GM21737 (cell line): Measurements from ENCODE around the gene HNF1B.
A peak's percentile ranks its signal among the peaks of the same experiment; 100 is the strongest.
"Not testable (repeated sequence)": the region's sequence is repeated elsewhere in the genome, so short reads cannot be mapped to it uniquely, and the experiment has no call there.

Source experiments
- ATAC-seq: cut with Tn5 transposase; IDR thresholded peaks from one replicate; pipeline ENCODE4 v1.9.1; 2021; ENCODE audit warnings: mild to moderate bottlenecking, moderate library complexity; ENCODE audit not compliant: unreplicated experiment

Gene HNF1B

GRCh38 chr17:37744961-37745800 is at the start of gene HNF1B:
Gene HNF1B, minus strand, starts transcription at chr17:37745059. Its CDS starts 175 bp downstream, at chr17:37744884.
- peak; percentile 31 for ATAC-seq

GRCh38 chr17:37792787-37793186 is 47.9 kb upstream of the HNF1B start:
- no peak for ATAC-seq

- no peak for ATAC-seq
Measured at GRCh38 chr17:37791447-37792399, 46.9 kb upstream of the HNF1B start.

GRCh38 chr17:37789771-37790541 is 45.1 kb upstream of the HNF1B start:
- ATAC-seq = no peak

GRCh38 chr17:37789021-37789565 is 44.2 kb upstream of the HNF1B start:
- no peak for ATAC-seq

- no peak for ATAC-seq
Measured at GRCh38 chr17:37788526-37788925, 43.7 kb upstream of the HNF1B start.

GRCh38 chr17:37787055-37787757 is 42.3 kb upstream of the HNF1B start:
- ATAC-seq = no peak

GRCh38 chr17:37786481-37786880 is 41.6 kb upstream of the HNF1B start:
- no peak for ATAC-seq

- ATAC-seq = not testable (repeated sequence)
Measured at GRCh38 chr17:37782460-37782859, 37.6 kb upstream of the HNF1B start.

GRCh38 chr17:37781451-37781850 is 36.6 kb upstream of the HNF1B start:
- ATAC-seq = no peak

- no peak for ATAC-seq
Measured at GRCh38 chr17:37779554-37779953, 34.7 kb upstream of the HNF1B start.

- ATAC-seq = peak; percentile 79
Measured at GRCh38 chr17:37774504-37774903, 29.6 kb upstream of the HNF1B start.

- ATAC-seq = no peak
Measured at GRCh38 chr17:37772982-37773381, 28.1 kb upstream of the HNF1B start.

- ATAC-seq = no peak
Measured at GRCh38 chr17:37770631-37771518, 26.0 kb upstream of the HNF1B start.

- ATAC-seq = no peak
Measured at GRCh38 chr17:37769050-37769449, 24.2 kb upstream of the HNF1B start.

GRCh38 chr17:37768438-37768837 is 23.6 kb upstream of the HNF1B start:
- ATAC-seq = no peak

- no peak for ATAC-seq
Measured at GRCh38 chr17:37766971-37767370, 22.1 kb upstream of the HNF1B start.

GRCh38 chr17:37764383-37764782 is 19.5 kb upstream of the HNF1B start:
- no peak for ATAC-seq

- ATAC-seq = no peak
Measured at GRCh38 chr17:37762666-37763065, 17.8 kb upstream of the HNF1B start.
